GM12878 (cell line): ENCODE measurements around the gene PCLO.

Experiments used
- CTCF ChIP-seq, 3 experiments: IDR thresholded peaks in 2 of 3; conservative IDR thresholded peaks in 1 of 3; 2 replicates each; pipeline ENCODE4 v1.5.1; 2011; ENCODE audit warnings: low read depth in 3 of 3, low read length in 3 of 3, mild to moderate bottlenecking in 3 of 3, control low read depth in 2 of 3, moderate library complexity in 2 of 3, inconsistent platforms in 1 of 3, mixed read lengths in 1 of 3; ENCODE audit not compliant: control insufficient read depth in 2 of 3, insufficient read depth in 1 of 3; ENCODE audit errors: extremely low read depth in 1 of 3
- EED ChIP-seq: sonication (generic); IDR thresholded peaks from 2 replicates; pipeline ENCODE4 v1.6.1; 2016; ENCODE audit warnings: antibody characterized with exemption, low read depth
- FOS ChIP-seq: IDR thresholded peaks from 3 replicates; pipeline ENCODE4 v1.6.1; 2011; ENCODE audit warnings: borderline replicate concordance; ENCODE audit not compliant: insufficient read length; ENCODE audit errors: extremely low read depth
- FOXK2 ChIP-seq: fragments of 450-650 bp; IDR thresholded peaks from 2 replicates; pipeline ENCODE4 v1.6.1; 2017; ENCODE audit warnings: mild to moderate bottlenecking, moderate library complexity
- KDM1A ChIP-seq: fragments of 200-600 bp; sonication (generic); IDR thresholded peaks from 2 replicates; pipeline ENCODE4 v1.6.1; 2016; ENCODE audit warnings: borderline replicate concordance
- POLR2A ChIP-seq: IDR thresholded peaks from 2 replicates; pipeline ENCODE4 v1.6.1; 2011; ENCODE audit warnings: low read depth, mild to moderate bottlenecking, low read length
- RAD21 ChIP-seq: IDR thresholded peaks from 2 replicates; pipeline ENCODE4 v1.6.1; 2011; ENCODE audit warnings: mild to moderate bottlenecking, low read depth, low read length, moderate library complexity; ENCODE audit not compliant: insufficient read depth
- RB1 ChIP-seq: fragments of 450-650 bp; formaldehyde crosslinking; IDR thresholded peaks from 2 replicates; pipeline ENCODE4 v1.6.1; 2017; ENCODE audit warnings: mild to moderate bottlenecking, borderline replicate concordance
- SMAD1 ChIP-seq: fragments of 450-650 bp; IDR thresholded peaks from 2 replicates; pipeline ENCODE4 v1.6.1; 2018; ENCODE audit warnings: mild to moderate bottlenecking, low read depth; ENCODE audit not compliant: partially characterized antibody
- TCF7 ChIP-seq: IDR thresholded peaks from 2 replicates; pipeline ENCODE4 v1.6.1; 2014; ENCODE audit warnings: antibody characterized with exemption, borderline replicate concordance
- USF2 ChIP-seq: IDR thresholded peaks from 2 replicates; pipeline ENCODE4 v1.6.1; 2011; ENCODE audit warnings: low read depth, low read length, improper control_type of control experiment, borderline replicate concordance
- TF ChIP-seq, protein P1 (sequence below): IDR thresholded peaks from 2 replicates; pipeline ENCODE4 v1.6.1; 2012; ENCODE audit warnings: low read depth, low read length, improper control_type of control experiment
- TF ChIP-seq, protein P2 (sequence below): fragments of 450-650 bp; formaldehyde crosslinking; IDR thresholded peaks from 2 replicates; pipeline ENCODE4 v1.5.0; 2022; ENCODE audit warnings: mild to moderate bottlenecking, missing genetic modification characterization

DNA sequence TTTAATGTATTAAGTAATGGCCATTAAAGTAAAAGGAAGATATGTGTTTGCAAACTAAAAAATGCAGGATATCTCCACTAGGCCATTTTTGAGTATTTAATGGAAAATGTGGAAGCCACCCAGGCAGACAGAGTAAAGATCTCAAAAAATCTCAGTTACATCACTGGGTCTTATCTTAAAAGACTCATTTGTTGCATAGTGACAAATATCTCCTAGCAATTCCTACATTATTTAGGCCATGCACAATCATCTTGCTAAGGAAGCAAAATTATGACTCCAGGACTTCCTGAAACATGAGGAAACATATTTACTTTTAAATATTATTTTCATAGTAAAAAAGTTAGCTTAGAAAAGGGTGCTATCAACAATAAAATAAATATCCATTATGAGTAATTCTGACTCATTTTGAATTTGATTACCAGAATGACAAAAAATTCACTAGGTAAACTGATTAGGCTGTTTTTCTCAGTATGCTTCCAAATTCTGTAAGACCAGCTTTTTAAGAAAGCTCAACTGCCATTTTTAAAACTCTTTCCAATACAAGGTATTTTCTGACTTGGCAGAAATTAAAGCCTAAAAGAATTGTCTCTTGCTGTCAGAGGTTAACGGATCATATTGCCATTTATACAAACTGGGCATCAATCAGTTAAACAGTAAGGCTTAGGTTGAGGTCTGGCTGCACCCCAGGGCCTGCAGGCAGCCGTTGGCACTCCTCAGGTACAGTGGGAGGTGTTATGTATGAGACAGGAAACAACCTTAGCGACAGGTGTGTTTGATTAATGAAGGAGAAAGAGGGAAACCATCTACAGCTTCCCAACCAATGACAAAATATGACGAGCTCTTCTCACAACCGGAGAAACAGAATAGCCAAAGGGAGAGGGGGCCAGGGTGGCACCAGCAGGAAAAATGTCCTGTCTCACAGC, 31.8 kb downstream of the PCLO start:
- TF ChIP-seq TCF7: no peak
- no peak for TF ChIP-seq RB1
- TF ChIP-seq USF2: no peak
- TF ChIP-seq, protein P1, sequence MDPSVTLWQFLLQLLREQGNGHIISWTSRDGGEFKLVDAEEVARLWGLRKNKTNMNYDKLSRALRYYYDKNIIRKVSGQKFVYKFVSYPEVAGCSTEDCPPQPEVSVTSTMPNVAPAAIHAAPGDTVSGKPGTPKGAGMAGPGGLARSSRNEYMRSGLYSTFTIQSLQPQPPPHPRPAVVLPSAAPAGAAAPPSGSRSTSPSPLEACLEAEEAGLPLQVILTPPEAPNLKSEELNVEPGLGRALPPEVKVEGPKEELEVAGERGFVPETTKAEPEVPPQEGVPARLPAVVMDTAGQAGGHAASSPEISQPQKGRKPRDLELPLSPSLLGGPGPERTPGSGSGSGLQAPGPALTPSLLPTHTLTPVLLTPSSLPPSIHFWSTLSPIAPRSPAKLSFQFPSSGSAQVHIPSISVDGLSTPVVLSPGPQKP: no peak
- TF ChIP-seq FOS: no peak
- TF ChIP-seq FOXK2: no peak
- TF ChIP-seq RAD21: no peak
- TF ChIP-seq EED: no peak
- no peak for TF ChIP-seq CTCF (IDR thresholded peaks at IDR 0.05 in 2 of 3, conservative IDR thresholded peaks at IDR 0.05 in 1 of 3; ENCODE audit: control insufficient read depth in 2 of 3, extremely low read depth in 1 of 3, insufficient read depth in 1 of 3, low read depth in 3 of 3, low read length in 3 of 3)
- TF ChIP-seq POLR2A: no peak
- TF ChIP-seq, protein P2, sequence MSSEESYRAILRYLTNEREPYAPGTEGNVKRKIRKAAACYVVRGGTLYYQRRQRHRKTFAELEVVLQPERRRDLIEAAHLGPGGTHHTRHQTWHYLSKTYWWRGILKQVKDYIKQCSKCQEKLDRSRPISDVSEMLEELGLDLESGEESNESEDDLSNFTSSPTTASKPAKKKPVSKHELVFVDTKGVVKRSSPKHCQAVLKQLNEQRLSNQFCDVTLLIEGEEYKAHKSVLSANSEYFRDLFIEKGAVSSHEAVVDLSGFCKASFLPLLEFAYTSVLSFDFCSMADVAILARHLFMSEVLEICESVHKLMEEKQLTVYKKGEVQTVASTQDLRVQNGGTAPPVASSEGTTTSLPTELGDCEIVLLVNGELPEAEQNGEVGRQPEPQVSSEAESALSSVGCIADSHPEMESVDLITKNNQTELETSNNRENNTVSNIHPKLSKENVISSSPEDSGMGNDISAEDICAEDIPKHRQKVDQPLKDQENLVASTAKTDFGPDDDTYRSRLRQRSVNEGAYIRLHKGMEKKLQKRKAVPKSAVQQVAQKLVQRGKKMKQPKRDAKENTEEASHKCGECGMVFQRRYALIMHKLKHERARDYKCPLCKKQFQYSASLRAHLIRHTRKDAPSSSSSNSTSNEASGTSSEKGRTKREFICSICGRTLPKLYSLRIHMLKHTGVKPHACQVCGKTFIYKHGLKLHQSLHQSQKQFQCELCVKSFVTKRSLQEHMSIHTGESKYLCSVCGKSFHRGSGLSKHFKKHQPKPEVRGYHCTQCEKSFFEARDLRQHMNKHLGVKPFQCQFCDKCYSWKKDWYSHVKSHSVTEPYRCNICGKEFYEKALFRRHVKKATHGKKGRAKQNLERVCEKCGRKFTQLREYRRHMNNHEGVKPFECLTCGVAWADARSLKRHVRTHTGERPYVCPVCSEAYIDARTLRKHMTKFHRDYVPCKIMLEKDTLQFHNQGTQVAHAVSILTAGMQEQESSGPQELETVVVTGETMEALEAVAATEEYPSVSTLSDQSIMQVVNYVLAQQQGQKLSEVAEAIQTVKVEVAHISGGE (CRISPR knock-in tag): no peak
- no peak for TF ChIP-seq KDM1A
- no peak for TF ChIP-seq SMAD1
